Measurements from ENCODE around the gene TNRC6B. TPM values are rescaled to one million over a fixed set of nuclear protein-coding genes. Genes with fewer than 3 reads are reported as not detected.
"Not testable (repeated sequence)": the region's sequence is repeated elsewhere in the genome, so short reads cannot be mapped to it uniquely, and the experiment has no call there.

The TNRC6B gene
- total and polyA plus RNA-seq, 4 donors = 2.0 to 85.0 (median 46.0) TPM

DNA sequence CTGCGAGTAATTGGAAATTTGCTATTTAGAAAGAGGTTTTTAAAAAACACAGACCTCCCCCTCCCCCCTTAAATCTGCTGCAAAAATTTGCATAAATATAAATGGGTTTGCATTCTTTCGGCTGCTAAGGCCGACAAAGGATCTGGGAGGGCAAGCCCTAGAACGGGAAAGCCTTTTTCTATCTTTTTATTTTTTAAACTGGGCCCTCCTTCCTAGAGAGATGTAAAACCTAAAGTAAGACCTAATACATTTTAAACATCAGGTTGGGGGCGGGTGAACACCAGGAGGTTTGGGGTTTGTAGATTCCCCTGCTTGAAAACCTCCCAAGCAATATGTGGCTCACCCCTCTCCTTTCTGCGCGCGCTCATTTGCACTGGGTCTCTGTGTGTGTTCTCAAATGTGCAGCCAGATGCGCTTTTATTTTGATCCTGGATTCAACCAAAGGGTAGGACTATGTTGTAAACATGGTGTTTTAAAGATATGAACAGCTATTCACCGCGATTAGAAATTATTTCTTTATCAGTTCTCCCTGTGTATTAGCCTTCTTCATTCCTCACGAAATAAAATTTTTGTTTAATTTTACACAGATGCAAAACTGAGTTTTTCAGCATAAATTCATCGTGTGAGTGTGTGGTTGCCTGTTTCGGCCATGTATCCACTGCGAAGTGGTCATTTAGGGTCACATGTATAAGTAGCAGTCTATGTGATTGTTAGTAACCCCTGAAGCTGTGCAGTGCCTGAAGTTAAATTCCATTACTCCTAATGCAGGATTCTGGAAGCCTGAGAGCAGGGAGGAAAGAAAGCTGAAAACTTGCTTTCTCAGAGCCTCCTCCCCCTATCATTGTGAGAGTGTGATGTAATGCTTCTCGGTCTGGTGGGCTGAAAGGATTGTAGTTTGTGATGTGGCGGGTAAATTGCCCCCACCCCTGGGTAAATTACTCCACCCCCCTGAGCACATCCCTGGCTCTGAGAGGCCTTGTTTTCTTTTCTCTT lies 988 bp downstream of the TNRC6B start:
- H3K4me1 ChIP-seq (ENCODE audit: control insufficient read depth in 1 of 2, insufficient read depth in 2 of 2, low read length in 2 of 2) = peaks cover 4 to 12% of the 10 kb centered on the region in 2 donors
- ATAC-seq (ENCODE audit: low FRiP score) = peak; percentile 56
- peak overlapping the region; percentile 23 to 83 for H3K27ac ChIP-seq (ENCODE audit: low read depth in 1 of 2, low read length in 2 of 2)

DNA sequence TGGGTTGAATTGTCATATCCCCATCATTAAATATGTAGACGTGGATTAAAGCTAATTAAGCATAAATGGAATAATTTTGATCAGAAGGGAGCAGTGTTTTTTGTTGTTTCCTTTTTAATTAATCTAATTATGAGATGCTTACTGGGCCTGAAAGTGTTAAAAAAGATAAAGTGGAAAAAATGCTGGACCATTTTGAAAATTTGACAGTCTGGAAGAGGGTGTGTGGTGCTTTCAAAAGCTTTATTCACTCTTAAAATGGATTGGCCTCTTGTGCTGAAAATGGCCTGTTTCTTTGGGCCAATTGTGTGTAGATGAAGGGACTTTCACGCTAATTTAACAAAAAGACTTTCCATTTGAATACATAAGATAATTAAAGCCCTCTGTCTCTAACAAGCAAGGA lies 1.8 kb downstream of the TNRC6B start:
- Histone ChIP-seq H3K36me3 (ENCODE audit: control insufficient read depth in 1 of 2, insufficient read depth in 2 of 2, low read length in 1 of 2) (no peaks in the 10 kb centered on the region), H3K4me1 (ENCODE audit: control insufficient read depth in 1 of 2, insufficient read depth in 2 of 2, low read length in 2 of 2) (peaks cover 5 to 12% of the 10 kb centered on the region in 2 donors), H3K27me3 (ENCODE audit: control insufficient read depth in 1 of 2, insufficient read depth in 2 of 2, low read length in 1 of 2) (no peaks in the 10 kb centered on the region), H3K9me3 (ENCODE audit: control insufficient read depth, low read length) (no peaks in the 10 kb centered on the region), H3K4me3 (ENCODE audit: low read length in 2 of 2) (peak overlapping the region; percentile 89 to 98), H3K27ac (ENCODE audit: low read depth in 1 of 2, low read length in 2 of 2) (peak overlapping the region in 1 of 2 donors; percentile 23)
- intact Hi-C loops (cut with DNase I) = loop anchor here in 1 of 2 donors (5.0 kb wide), 1 partner anchor 98 kb away; no protein-coding TSS in a partner anchor
- DNase-seq (no peak), ATAC-seq (ENCODE audit: low FRiP score) (no peak)
- WGBS, 2 donors = 2 to 4% methylated on average over 2 of the region's 2 CpGs

More for the DNA sequence above, 988 bp downstream of the TNRC6B start:
- DNase-seq = no peak
- intact Hi-C loops (cut with DNase I) = loop anchor here in 1 of 2 donors (5.0 kb wide), 1 partner anchor 99 kb away; no protein-coding TSS in a partner anchor
- WGBS, 2 donors = 0% methylated on average over 17 of the region's 17 CpGs
- Histone ChIP-seq H3K27me3 (ENCODE audit: control insufficient read depth in 1 of 2, insufficient read depth in 2 of 2, low read length in 1 of 2) (no peaks in the 10 kb centered on the region), H3K36me3 (ENCODE audit: control insufficient read depth in 1 of 2, insufficient read depth in 2 of 2, low read length in 1 of 2) (no peaks in the 10 kb centered on the region), H3K9me3 (ENCODE audit: control insufficient read depth, low read length) (no peaks in the 10 kb centered on the region), H3K4me3 (ENCODE audit: low read length in 2 of 2) (peak overlapping the region; percentile 89 to 98)

DNA sequence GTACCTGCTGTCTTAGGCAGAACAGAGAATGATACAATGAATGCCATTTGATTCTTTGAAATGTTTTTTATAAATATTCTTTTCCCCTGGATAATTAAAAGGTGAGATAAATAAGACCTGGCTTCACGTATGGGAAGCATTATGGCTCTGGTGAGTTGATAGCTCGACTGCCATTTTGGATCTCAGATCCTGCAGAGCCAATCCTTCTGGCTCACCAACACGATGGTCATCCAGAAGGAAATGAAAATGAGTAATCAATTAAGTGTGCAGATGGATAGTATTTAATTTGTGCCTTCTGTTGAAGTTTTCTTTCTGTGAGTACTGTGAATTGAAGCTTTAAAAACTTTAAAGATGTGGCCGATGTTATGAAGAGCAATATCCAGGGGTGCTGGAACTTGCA lies 2.7 kb downstream of the TNRC6B start:
- Histone ChIP-seq H3K36me3 (ENCODE audit: control insufficient read depth in 1 of 2, insufficient read depth in 2 of 2, low read length in 1 of 2) (no peaks in the 10 kb centered on the region), H3K4me1 (ENCODE audit: control insufficient read depth in 1 of 2, insufficient read depth in 2 of 2, low read length in 2 of 2) (peaks cover 8 to 11% of the 10 kb centered on the region in 2 donors), H3K9me3 (ENCODE audit: control insufficient read depth, low read length) (no peaks in the 10 kb centered on the region), H3K27ac (ENCODE audit: low read depth in 1 of 2, low read length in 2 of 2) (no peak overlapping the region), H3K27me3 (ENCODE audit: control insufficient read depth in 1 of 2, insufficient read depth in 2 of 2, low read length in 1 of 2) (no peaks in the 10 kb centered on the region), H3K4me3 (ENCODE audit: low read length in 2 of 2) (peak overlapping the region in 1 of 2 donors; percentile 37)
- no peak for DNase-seq
- intact Hi-C loops (cut with DNase I) = loop anchor here in 1 of 2 donors (10.0 kb wide), 1 partner anchor 94 kb away; no protein-coding TSS in a partner anchor
- 29 to 31% methylated on average over 4 of the region's 4 CpGs for WGBS, 2 donors
- ATAC-seq (ENCODE audit: low FRiP score) = no peak

DNA sequence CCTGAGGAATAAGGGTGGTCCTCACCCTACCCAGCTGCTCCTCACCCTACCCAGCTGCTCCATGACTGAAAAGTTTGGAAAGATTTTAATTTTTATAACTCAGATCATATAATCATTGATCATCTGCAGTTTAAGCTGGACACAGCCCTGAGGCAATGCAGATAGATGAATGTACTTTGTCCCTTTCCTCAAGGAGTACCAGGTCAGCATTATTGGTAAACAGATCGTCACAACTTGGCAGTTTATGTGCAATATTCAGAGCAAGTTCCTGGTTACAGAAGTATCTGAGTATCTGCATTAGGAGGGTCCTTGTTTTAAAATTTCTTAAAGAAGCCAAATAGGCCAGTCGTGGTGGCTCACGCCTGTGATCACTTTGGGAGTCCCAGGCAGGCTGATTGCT lies 3.6 kb downstream of the TNRC6B start:
- Histone ChIP-seq H3K4me1 (ENCODE audit: control insufficient read depth in 1 of 2, insufficient read depth in 2 of 2, low read length in 2 of 2) (peaks cover 7 to 8% of the 10 kb centered on the region in 2 donors), H3K27me3 (ENCODE audit: control insufficient read depth in 1 of 2, insufficient read depth in 2 of 2, low read length in 1 of 2) (no peaks in the 10 kb centered on the region)

DNA sequence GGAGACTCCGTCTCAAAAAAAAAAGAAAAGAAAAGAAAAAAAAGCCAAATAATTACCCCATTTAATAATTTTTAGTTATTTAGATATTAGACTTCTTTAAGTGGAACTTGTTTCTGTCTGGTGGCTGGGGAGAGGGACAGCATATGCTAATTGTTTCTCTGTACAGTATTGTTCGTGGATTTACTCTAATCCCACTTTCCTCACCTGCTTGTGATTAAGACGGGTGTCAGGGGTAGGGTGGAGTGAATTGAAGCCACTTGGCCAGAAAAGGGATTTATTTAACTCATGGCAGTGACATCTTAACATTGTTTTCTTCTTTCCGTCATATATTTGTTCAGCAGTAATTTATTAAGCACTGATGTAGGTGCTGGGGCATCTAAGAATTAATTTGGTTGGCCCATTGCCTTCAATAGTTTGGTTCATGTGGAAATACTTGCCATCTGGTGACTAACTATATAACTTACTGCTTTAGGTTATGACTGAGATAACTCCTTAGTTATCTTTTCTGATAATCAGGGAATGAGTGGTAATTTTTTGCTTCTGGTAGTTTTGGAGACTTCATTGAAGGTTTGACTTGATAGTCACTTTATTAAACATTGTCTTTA lies 4.6 kb downstream of the TNRC6B start:
- no peak for ATAC-seq (ENCODE audit: low FRiP score)
- Histone ChIP-seq H3K9me3 (ENCODE audit: control insufficient read depth, low read length) (no peaks in the 10 kb centered on the region), H3K4me1 (ENCODE audit: control insufficient read depth in 1 of 2, insufficient read depth in 2 of 2, low read length in 2 of 2) (peaks cover 7 to 8% of the 10 kb centered on the region in 2 donors), H3K27ac (ENCODE audit: low read depth in 1 of 2, low read length in 2 of 2) (no peak overlapping the region), H3K4me3 (ENCODE audit: low read length in 2 of 2) (no peak overlapping the region), H3K27me3 (ENCODE audit: control insufficient read depth in 1 of 2, insufficient read depth in 2 of 2, low read length in 1 of 2) (no peaks in the 10 kb centered on the region), H3K36me3 (ENCODE audit: control insufficient read depth in 1 of 2, insufficient read depth in 2 of 2, low read length in 1 of 2) (no peaks in the 10 kb centered on the region)
- DNase-seq = no peak
- intact Hi-C loops (cut with DNase I) = loop anchor here in 1 of 2 donors (10.0 kb wide), 1 partner anchor 92 kb away; no protein-coding TSS in a partner anchor
- whole genome bisulfite sequencing, 2 donors = 26 to 27% methylated on average over 4 of the region's 4 CpGs

More for the DNA sequence above, 3.6 kb downstream of the TNRC6B start:
- Histone ChIP-seq H3K4me3 (ENCODE audit: low read length in 2 of 2) (no peak overlapping the region), H3K9me3 (ENCODE audit: control insufficient read depth, low read length) (no peaks in the 10 kb centered on the region), H3K36me3 (ENCODE audit: control insufficient read depth in 1 of 2, insufficient read depth in 2 of 2, low read length in 1 of 2) (no peaks in the 10 kb centered on the region), H3K27ac (ENCODE audit: low read depth in 1 of 2, low read length in 2 of 2) (peak overlapping the region in 1 of 2 donors; percentile 0)
- no peak for DNase-seq
- ATAC-seq (ENCODE audit: low FRiP score) = no peak
- intact Hi-C loops (cut with DNase I) = loop anchor here in 1 of 2 donors (10.0 kb wide), 1 partner anchor 93 kb away; no protein-coding TSS in a partner anchor
- WGBS, 2 donors = 60 to 69% methylated on average over 3 of the region's 3 CpGs

DNA sequence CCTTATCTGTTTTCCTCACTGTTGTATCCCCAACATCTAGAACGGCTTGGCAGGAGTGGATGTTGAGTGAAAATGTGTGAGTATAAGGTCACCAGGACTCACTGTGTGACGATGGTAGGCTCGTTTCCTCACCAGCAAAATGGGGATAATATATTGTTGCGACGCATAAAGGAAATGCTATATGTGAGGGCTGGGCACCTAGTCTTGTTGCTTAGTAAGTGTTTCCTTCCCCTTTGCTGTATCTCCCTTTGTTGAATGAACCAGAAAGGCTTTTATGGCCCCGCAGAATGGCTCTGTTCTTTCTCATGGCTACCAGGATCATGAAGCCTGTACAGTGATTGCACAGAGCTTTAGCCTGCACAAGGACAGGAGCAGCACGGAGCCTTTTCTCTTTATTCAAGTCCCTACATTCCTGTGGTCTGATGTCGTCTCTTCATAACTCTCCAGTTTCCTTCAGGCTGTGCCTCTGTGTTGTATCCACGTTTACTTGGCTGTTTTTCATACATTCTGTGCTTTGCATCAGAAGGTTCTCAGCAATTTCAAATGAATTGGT lies 5.4 kb downstream of the TNRC6B start:
- H3K4me3 ChIP-seq (ENCODE audit: low read length in 2 of 2) = no peak overlapping the region
- DNase-seq (no peak), ATAC-seq (ENCODE audit: low FRiP score) (no peak)
- no peaks in the 10 kb centered on the region for H3K36me3 ChIP-seq (ENCODE audit: control insufficient read depth in 1 of 2, insufficient read depth in 2 of 2, low read length in 1 of 2)
- WGBS, 2 donors = 9 to 12% methylated on average over 9 of the region's 9 CpGs
- intact Hi-C loops (cut with DNase I) = loop anchor here in 1 of 2 donors (10.0 kb wide), 1 partner anchor 92 kb away; no protein-coding TSS in a partner anchor
- no peaks in the 10 kb centered on the region for H3K27me3 ChIP-seq (ENCODE audit: control insufficient read depth in 1 of 2, insufficient read depth in 2 of 2, low read length in 1 of 2)
- H3K4me1 ChIP-seq (ENCODE audit: control insufficient read depth in 1 of 2, insufficient read depth in 2 of 2, low read length in 2 of 2) = peaks cover 7 to 8% of the 10 kb centered on the region in 2 donors
- H3K27ac ChIP-seq (ENCODE audit: low read depth in 1 of 2, low read length in 2 of 2) = peak overlapping the region; percentile 12 to 74
- no peaks in the 10 kb centered on the region for H3K9me3 ChIP-seq (ENCODE audit: control insufficient read depth, low read length)

DNA sequence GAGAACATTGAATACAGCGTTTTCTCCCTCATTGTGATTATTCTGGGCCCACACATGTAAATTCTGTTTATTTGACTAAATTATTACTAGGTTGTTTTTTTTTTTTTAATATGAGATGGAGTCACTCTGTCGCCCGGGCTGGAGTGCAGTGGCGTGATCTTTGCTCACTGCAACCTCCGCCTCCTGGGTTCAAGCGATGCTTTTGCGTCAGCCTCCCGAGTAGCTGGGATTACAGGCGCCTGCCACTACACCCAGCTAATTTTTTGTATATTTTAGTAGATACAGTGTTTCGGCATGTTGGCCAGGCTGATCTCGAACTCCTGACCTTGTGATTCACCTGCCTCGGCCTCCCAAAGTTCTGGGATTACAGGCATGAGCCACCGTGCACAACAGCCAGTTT lies 5.9 kb downstream of the TNRC6B start:
- 44 to 53% methylated on average over 13 of the region's 13 CpGs for WGBS, 2 donors
- not testable (repeated sequence) for H3K36me3 ChIP-seq (ENCODE audit: control insufficient read depth in 1 of 2, insufficient read depth in 2 of 2, low read length in 1 of 2); H3K4me3 ChIP-seq (ENCODE audit: low read length in 2 of 2); ATAC-seq (ENCODE audit: low FRiP score); H3K27ac ChIP-seq (ENCODE audit: low read depth in 1 of 2, low read length in 2 of 2); H3K4me1 ChIP-seq (ENCODE audit: control insufficient read depth in 1 of 2, insufficient read depth in 2 of 2, low read length in 2 of 2); DNase-seq; H3K9me3 ChIP-seq (ENCODE audit: control insufficient read depth, low read length); H3K27me3 ChIP-seq (ENCODE audit: control insufficient read depth in 1 of 2, insufficient read depth in 2 of 2, low read length in 1 of 2)
- intact Hi-C loops (cut with DNase I) = loop anchor here in 1 of 2 donors (10.0 kb wide), 1 partner anchor 91 kb away; no protein-coding TSS in a partner anchor

DNA sequence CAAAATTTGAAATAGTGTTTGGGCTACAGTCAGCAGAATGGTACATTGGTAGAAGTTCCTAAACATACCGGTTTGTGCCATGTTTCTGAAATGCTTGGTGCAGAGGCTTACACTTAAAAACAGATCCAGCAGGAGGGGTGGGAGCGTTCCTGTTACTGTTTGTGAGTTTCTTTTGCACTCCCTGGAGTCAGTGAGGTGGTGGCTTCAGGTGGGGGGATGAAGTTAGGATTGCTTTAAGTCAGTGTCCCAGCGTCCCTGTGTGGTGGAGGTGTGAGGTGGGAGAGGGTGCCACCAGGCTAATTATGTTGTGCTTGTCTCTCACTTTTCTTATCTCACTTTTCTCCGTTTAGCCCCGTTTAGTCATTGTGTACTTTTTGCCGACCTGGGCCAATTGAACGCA lies 9.7 kb downstream of the TNRC6B start:
- intact Hi-C loops (cut with DNase I) = loop anchor here in 1 of 2 donors (10.0 kb wide), 1 partner anchor 87 kb away; no protein-coding TSS in a partner anchor
- H3K27ac ChIP-seq (ENCODE audit: low read depth in 1 of 2, low read length in 2 of 2) = no peak overlapping the region
- no peaks in the 10 kb centered on the region for H3K36me3 ChIP-seq (ENCODE audit: control insufficient read depth in 1 of 2, insufficient read depth in 2 of 2, low read length in 1 of 2)
- DNase-seq (no peak), ATAC-seq (ENCODE audit: low FRiP score) (no peak)
- peaks cover 8 to 10% of the 10 kb centered on the region in 2 donors for H3K4me1 ChIP-seq (ENCODE audit: control insufficient read depth in 1 of 2, insufficient read depth in 2 of 2, low read length in 2 of 2)
- H3K27me3 ChIP-seq (ENCODE audit: control insufficient read depth in 1 of 2, insufficient read depth in 2 of 2, low read length in 1 of 2) = no peaks in the 10 kb centered on the region
- H3K9me3 ChIP-seq (ENCODE audit: control insufficient read depth, low read length) = no peaks in the 10 kb centered on the region
- H3K4me3 ChIP-seq (ENCODE audit: low read length in 2 of 2) = no peak overlapping the region
- 62 to 68% methylated on average over 7 of the region's 7 CpGs for WGBS, 2 donors

Data from aorta (tissue), 5 donors.